Activated T-helper 17 cell treated with anti-CD3 and anti-CD28 coated beads, Interleukin-2, amount 50 U/mL, for 72 hours (primary cell): ENCODE data around the gene PPIB. TPM values are rescaled to one million over a fixed set of nuclear protein-coding genes. Genes with fewer than 3 reads are reported as not detected.
A peak's percentile ranks its signal among the peaks of the same experiment; 100 is the strongest.
"Not testable (repeated sequence)": the region's sequence is repeated elsewhere in the genome, so short reads cannot be mapped to it uniquely, and the experiment has no call there.

ENCODE experiments used
- ATAC-seq: fragments of 150-1000 bp; cut with Tn5 transposase; replicated peaks from 2 replicates; pipeline ENCODE4 v1.10.0; 2021; ENCODE audit warnings: mild to moderate bottlenecking, moderate library complexity
- H3K27ac Mint-ChIP-seq: one replicate; pipeline ENCODE4 v1.8.0; 2022; ENCODE audit warnings: mixed read lengths
- H3K27me3 Mint-ChIP-seq: one replicate; pipeline ENCODE4 v1.8.0; 2022; ENCODE audit warnings: mixed read lengths
- H3K36me3 Mint-ChIP-seq: one replicate; pipeline ENCODE4 v1.8.0; 2022; ENCODE audit warnings: low read depth, mild to moderate bottlenecking, mixed read lengths
- H3K4me1 Mint-ChIP-seq: one replicate; pipeline ENCODE4 v1.8.0; 2022; ENCODE audit warnings: mixed read lengths
- H3K4me3 Mint-ChIP-seq: one replicate; pipeline ENCODE4 v1.8.0; 2022; ENCODE audit warnings: mild to moderate bottlenecking, mixed read lengths
- H3K9me3 Mint-ChIP-seq: one replicate; pipeline ENCODE4 v1.8.0; 2022; ENCODE audit warnings: mixed read lengths
- total RNA-seq, 2 donors: library from RNA; stranded (reverse); gene quantifications; one replicate each; pipeline ENCODE4 v1.2.3, GENCODE V29; 2022

Gene PPIB
- total RNA-seq, 2 donors from 2014 or later = 194 to 363 TPM

DNA sequence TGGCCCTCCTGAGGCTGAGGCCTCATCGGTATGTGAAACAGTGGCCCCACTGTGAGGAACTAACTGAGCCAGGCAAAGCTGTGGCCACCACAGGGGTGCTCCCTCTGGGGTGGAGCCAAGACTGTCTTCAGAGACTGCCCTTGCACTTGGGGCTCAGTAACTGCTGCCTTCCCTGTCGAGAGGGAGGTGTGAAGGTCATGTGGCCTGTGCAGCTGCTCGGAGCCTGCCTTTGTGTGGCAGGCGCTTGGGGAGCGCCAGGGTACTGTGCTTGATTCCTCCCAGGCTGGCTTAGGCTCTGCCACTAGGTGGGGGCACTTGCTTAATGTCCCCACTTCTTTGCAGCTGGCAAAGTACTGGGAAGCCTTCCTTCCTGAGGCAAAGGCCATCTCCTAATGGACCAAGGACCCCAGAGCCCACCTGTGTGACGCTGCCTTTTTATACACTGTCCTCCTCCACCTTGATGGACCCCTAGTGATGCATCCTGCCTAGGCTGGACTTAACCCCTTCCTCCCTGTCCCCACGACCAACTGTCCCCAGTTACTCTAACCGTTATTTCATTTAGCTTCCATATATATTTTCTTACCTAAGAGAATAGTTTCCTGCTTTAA lies 25.5 kb downstream of the PPIB start:
- ATAC-seq = no peak
- Mint-ChIP-seq H3K9me3 (no peaks in the 10 kb centered on the region), H3K4me1 (no peaks in the 10 kb centered on the region), H3K4me3 (no peak overlapping the region), H3K36me3 (peaks cover 90% of the 10 kb centered on the region), H3K27ac (no peak overlapping the region), H3K27me3 (no peaks in the 10 kb centered on the region)

DNA sequence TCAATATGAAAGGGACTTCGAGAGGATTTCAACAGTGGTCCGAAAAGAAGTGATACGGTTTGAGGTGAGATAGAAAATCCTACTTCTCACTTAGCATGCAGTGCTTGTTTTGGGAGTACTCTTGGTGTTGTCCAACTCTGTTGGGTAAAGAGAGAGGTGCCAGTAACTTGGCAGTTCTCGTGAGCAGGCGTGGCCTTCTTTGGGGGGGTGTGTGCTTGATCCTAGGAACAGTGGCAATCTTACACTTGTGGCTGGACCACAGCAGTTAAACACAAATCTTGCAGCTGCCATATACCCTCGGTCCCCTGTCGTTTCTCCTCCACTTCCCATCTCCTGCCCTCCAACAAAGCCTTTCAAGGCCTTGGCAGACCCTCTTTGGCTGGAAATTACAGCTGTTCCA lies 26.5 kb downstream of the PPIB start:
- ATAC-seq = no peak
- no peaks in the 10 kb centered on the region for H3K4me1 Mint-ChIP-seq
- H3K36me3 Mint-ChIP-seq = peaks cover 90% of the 10 kb centered on the region
- no peak overlapping the region for H3K27ac Mint-ChIP-seq
- H3K4me3 Mint-ChIP-seq = no peak overlapping the region
- H3K27me3 Mint-ChIP-seq = no peaks in the 10 kb centered on the region
- no peaks in the 10 kb centered on the region for H3K9me3 Mint-ChIP-seq

- H3K4me3 Mint-ChIP-seq = no peak overlapping the region
- no peaks in the 10 kb centered on the region for H3K27me3 Mint-ChIP-seq
- no peak overlapping the region for H3K27ac Mint-ChIP-seq
- peaks cover 96% of the 10 kb centered on the region for H3K36me3 Mint-ChIP-seq
- H3K9me3 Mint-ChIP-seq = no peaks in the 10 kb centered on the region
- H3K4me1 Mint-ChIP-seq = no peaks in the 10 kb centered on the region
- ATAC-seq = no peak
Measured at GRCh38 chr15:64134345-64134829, 28.4 kb downstream of the PPIB start.

- peaks cover 100% of the 10 kb centered on the region for H3K36me3 Mint-ChIP-seq
- no peaks in the 10 kb centered on the region for H3K27me3 Mint-ChIP-seq
- no peak overlapping the region for H3K4me3 Mint-ChIP-seq
- no peaks in the 10 kb centered on the region for H3K9me3 Mint-ChIP-seq
- ATAC-seq = no peak
- H3K27ac Mint-ChIP-seq = no peak overlapping the region
- H3K4me1 Mint-ChIP-seq = no peaks in the 10 kb centered on the region
Measured at GRCh38 chr15:64133623-64134344, 29.0 kb downstream of the PPIB start.

- H3K4me1 Mint-ChIP-seq = no peaks in the 10 kb centered on the region
- peak overlapping the region; percentile 75 for H3K27ac Mint-ChIP-seq
- no peak overlapping the region for H3K4me3 Mint-ChIP-seq
- ATAC-seq = no peak
- H3K9me3 Mint-ChIP-seq = no peaks in the 10 kb centered on the region
- no peaks in the 10 kb centered on the region for H3K27me3 Mint-ChIP-seq
- peaks cover 100% of the 10 kb centered on the region for H3K36me3 Mint-ChIP-seq
Measured at GRCh38 chr15:64132217-64132616, 30.6 kb downstream of the PPIB start.

GRCh38 chr15:64131547-64131946 lies 31.3 kb downstream of the PPIB start:
- no peak for ATAC-seq
- H3K36me3 Mint-ChIP-seq = peaks cover 100% of the 10 kb centered on the region
- H3K27ac Mint-ChIP-seq = peak overlapping the region; percentile 75
- no peaks in the 10 kb centered on the region for H3K27me3 Mint-ChIP-seq
- H3K4me3 Mint-ChIP-seq = no peak overlapping the region
- H3K4me1 Mint-ChIP-seq = no peaks in the 10 kb centered on the region
- H3K9me3 Mint-ChIP-seq = no peaks in the 10 kb centered on the region

- ATAC-seq = no peak
- Mint-ChIP-seq H3K27ac (no peak overlapping the region), H3K27me3 (no peaks in the 10 kb centered on the region), H3K9me3 (no peaks in the 10 kb centered on the region), H3K4me1 (no peaks in the 10 kb centered on the region), H3K4me3 (no peak overlapping the region), H3K36me3 (peaks cover 100% of the 10 kb centered on the region)
Measured at GRCh38 chr15:64130159-64130558, 32.7 kb downstream of the PPIB start.

GRCh38 chr15:64127521-64128270 lies 35.1 kb downstream of the PPIB start:
- Mint-ChIP-seq H3K9me3 (no peaks in the 10 kb centered on the region), H3K4me3 (no peak overlapping the region), H3K36me3 (peaks cover 100% of the 10 kb centered on the region), H3K4me1 (no peaks in the 10 kb centered on the region), H3K27ac (no peak overlapping the region), H3K27me3 (no peaks in the 10 kb centered on the region)
- ATAC-seq = no peak

- H3K36me3 Mint-ChIP-seq = peaks cover 100% of the 10 kb centered on the region
- H3K4me3 Mint-ChIP-seq = no peak overlapping the region
- no peaks in the 10 kb centered on the region for H3K9me3 Mint-ChIP-seq
- no peaks in the 10 kb centered on the region for H3K4me1 Mint-ChIP-seq
- no peaks in the 10 kb centered on the region for H3K27me3 Mint-ChIP-seq
- no peak overlapping the region for H3K27ac Mint-ChIP-seq
- no peak for ATAC-seq
Measured at GRCh38 chr15:64125978-64126377, 36.8 kb downstream of the PPIB start.

DNA sequence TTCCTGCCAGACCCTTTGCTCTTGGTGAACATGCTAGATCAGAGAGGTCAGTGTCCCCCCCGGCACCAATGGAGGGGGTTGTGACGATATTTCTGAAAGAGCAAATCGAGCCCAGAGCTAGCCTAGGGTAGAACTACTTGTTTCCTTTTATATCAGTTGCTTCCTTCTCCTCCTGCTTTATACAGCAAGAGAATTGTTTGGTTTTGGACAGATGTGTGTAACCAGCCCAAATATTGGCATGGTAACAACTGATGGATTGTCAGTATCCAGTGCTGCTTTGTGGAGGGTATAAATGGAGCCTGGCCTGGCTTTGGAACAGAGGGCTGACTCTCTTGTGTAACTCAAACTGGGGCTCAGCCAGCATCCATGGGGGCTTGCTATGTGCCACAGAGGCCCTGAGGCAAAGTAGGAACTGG lies 39.9 kb downstream of the PPIB start:
- ATAC-seq = no peak
- no peak overlapping the region for H3K4me3 Mint-ChIP-seq
- no peaks in the 10 kb centered on the region for H3K9me3 Mint-ChIP-seq
- no peak overlapping the region for H3K27ac Mint-ChIP-seq
- H3K4me1 Mint-ChIP-seq = no peaks in the 10 kb centered on the region
- no peaks in the 10 kb centered on the region for H3K27me3 Mint-ChIP-seq
- peaks cover 100% of the 10 kb centered on the region for H3K36me3 Mint-ChIP-seq

- Mint-ChIP-seq H3K27ac (no peak overlapping the region), H3K27me3 (no peaks in the 10 kb centered on the region), H3K9me3 (no peaks in the 10 kb centered on the region), H3K4me3 (no peak overlapping the region), H3K36me3 (peaks cover 100% of the 10 kb centered on the region), H3K4me1 (no peaks in the 10 kb centered on the region)
- no peak for ATAC-seq
Measured at GRCh38 chr15:64122444-64122843, 40.4 kb downstream of the PPIB start.

DNA sequence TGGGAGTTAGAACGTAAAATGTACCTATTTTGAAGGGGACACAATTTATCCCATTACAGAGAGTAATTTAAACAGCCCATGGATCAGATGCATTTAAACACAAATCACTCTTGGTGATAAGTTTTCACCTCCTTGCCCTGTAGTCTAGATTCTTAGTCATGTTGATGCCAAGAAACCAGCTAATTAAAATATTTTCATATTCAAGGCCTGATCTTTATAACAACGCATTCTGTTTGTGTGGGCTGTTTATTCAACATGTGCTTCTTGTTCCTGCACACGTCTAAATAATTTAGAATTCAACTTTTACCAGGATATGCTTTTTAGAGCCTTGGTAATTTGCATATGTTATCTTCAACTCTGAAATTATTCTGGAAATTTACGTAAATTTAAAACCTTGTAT lies 41.2 kb downstream of the PPIB start:
- peaks cover 100% of the 10 kb centered on the region for H3K36me3 Mint-ChIP-seq
- no peaks in the 10 kb centered on the region for H3K27me3 Mint-ChIP-seq
- no peaks in the 10 kb centered on the region for H3K4me1 Mint-ChIP-seq
- no peak overlapping the region for H3K27ac Mint-ChIP-seq
- no peak overlapping the region for H3K4me3 Mint-ChIP-seq
- no peaks in the 10 kb centered on the region for H3K9me3 Mint-ChIP-seq
- ATAC-seq = no peak

- not testable (repeated sequence) for H3K27me3 Mint-ChIP-seq, H3K9me3 Mint-ChIP-seq, H3K27ac Mint-ChIP-seq, H3K4me1 Mint-ChIP-seq, ATAC-seq, H3K4me3 Mint-ChIP-seq
- peaks cover 100% of the 10 kb centered on the region for H3K36me3 Mint-ChIP-seq
Measured at GRCh38 chr15:64120322-64120721, 42.5 kb downstream of the PPIB start.

GRCh38 chr15:64117759-64118487 lies 44.9 kb downstream of the PPIB start:
- peaks cover under 1% of the 10 kb centered on the region for H3K4me1 Mint-ChIP-seq
- no peaks in the 10 kb centered on the region for H3K27me3 Mint-ChIP-seq
- peaks cover 100% of the 10 kb centered on the region for H3K36me3 Mint-ChIP-seq
- H3K9me3 Mint-ChIP-seq = no peaks in the 10 kb centered on the region
- peak overlapping the region; percentile 52 for H3K27ac Mint-ChIP-seq
- H3K4me3 Mint-ChIP-seq = no peak overlapping the region
- no peak for ATAC-seq
